Amygdala (tissue), 56 donors: ENCODE measurements around the gene PHTF2.
"Not testable (repeated sequence)": the region's sequence is repeated elsewhere in the genome, so short reads cannot be mapped to it uniquely, and the experiment has no call there.

Experiments
- DNase-seq, 56 donors: peaks; one replicate each; lab custom pipeline; 2025; lab: John Stamatoyannopoulos, UW

PHTF2 gene

GRCh38 chr7:77798394-77799077 lies at the start of gene PHTF2, which contains the start of gene TMEM60:
Gene PHTF2 (plus strand): TSS chr7:77798773.
Gene TMEM60 (minus strand): TSS chr7:77798434. CDS start chr7:77794373, 4,061 bp downstream.
- DNase-seq = peak; percentile 87 to 100 (median 99)

- no peak for DNase-seq
Observed at GRCh38 chr7:77752016-77752415, 46.6 kb upstream of the PHTF2 start.

- no peak for DNase-seq
Observed at GRCh38 chr7:77753173-77753572, 45.4 kb upstream of the PHTF2 start.

GRCh38 chr7:77757589-77757988 lies 41.0 kb upstream of the PHTF2 start:
- no peak for DNase-seq

- peak in 37 of 56 donors; percentile 1 to 91 (median 17) for DNase-seq
Observed at GRCh38 chr7:77759294-77759889, 39.2 kb upstream of the PHTF2 start.

GRCh38 chr7:77760809-77761453 lies 37.6 kb upstream of the PHTF2 start:
- no peak for DNase-seq

- no peak for DNase-seq
Observed at GRCh38 chr7:77765481-77765880, 33.1 kb upstream of the PHTF2 start.

- no peak for DNase-seq
Observed at GRCh38 chr7:77765906-77766800, 32.4 kb upstream of the PHTF2 start.

- DNase-seq = no peak
Observed at GRCh38 chr7:77766801-77767605, 31.6 kb upstream of the PHTF2 start.

- no peak for DNase-seq
Observed at GRCh38 chr7:77770316-77770715, 28.3 kb upstream of the PHTF2 start.

GRCh38 chr7:77771901-77772300 lies 26.7 kb upstream of the PHTF2 start:
- DNase-seq = no peak

GRCh38 chr7:77778535-77778934 lies 20.0 kb upstream of the PHTF2 start:
- DNase-seq = no peak

GRCh38 chr7:77782383-77782782 lies 16.2 kb upstream of the PHTF2 start:
- no peak for DNase-seq

GRCh38 chr7:77783111-77783510 lies 15.5 kb upstream of the PHTF2 start:
- no peak for DNase-seq

GRCh38 chr7:77783545-77783944 lies 15.0 kb upstream of the PHTF2 start:
- DNase-seq = no peak

GRCh38 chr7:77784426-77784825 lies 14.1 kb upstream of the PHTF2 start:
- not testable (repeated sequence) for DNase-seq

GRCh38 chr7:77786018-77786417 lies 12.6 kb upstream of the PHTF2 start:
- DNase-seq = no peak

GRCh38 chr7:77786741-77787140 lies 11.8 kb upstream of the PHTF2 start:
- no peak for DNase-seq

- no peak for DNase-seq
Observed at GRCh38 chr7:77788327-77788902, 10.2 kb upstream of the PHTF2 start.

- no peak for DNase-seq
Observed at GRCh38 chr7:77791336-77791735, 7.2 kb upstream of the PHTF2 start.
